ENCODE measurements around the gene PLXNA3. TPM values are rescaled to one million over a fixed set of nuclear protein-coding genes. Genes with fewer than 3 reads are reported as not detected.

The PLXNA3 gene
- total RNA-seq, 1 donor from 2014 or later: 57.2 TPM

- no peak for DNase-seq (ENCODE audit: low spot score)
These were observed 69.0 kb downstream of the PLXNA3 start for GRCh38 chrX:154526901-154527675.

Small RNAs within 50 kb of the gene (microRNA-seq; reads per million reads assigned to microRNA genes)
- not detected for gene MIR6858 (ENCODE audit: borderline number of aligned reads)

Other genes starting within 250 kb of the PLXNA3 start
- gene OPN1MW2, start 238.5 kb upstream of the PLXNA3 start, total RNA-seq: not detected
- gene OPN1MW3, start 200.7 kb upstream of the PLXNA3 start, total RNA-seq: not detected
- gene TEX28, start 163.2 kb upstream of the PLXNA3 start, total RNA-seq: not detected
- gene TKTL1, start 162.5 kb upstream of the PLXNA3 start, total RNA-seq: 0.80 TPM
- gene FLNA, start 83.6 kb upstream of the PLXNA3 start, total RNA-seq: 1,133 TPM
- 57.4 TPM for gene EMD, start 79.0 kb upstream of the PLXNA3 start, total RNA-seq
- gene RPL10, start 59.9 kb upstream of the PLXNA3 start, total RNA-seq: 2,424 TPM
- 18.9 TPM for gene DNASE1L1, start 49.0 kb upstream of the PLXNA3 start, total RNA-seq
- 32.4 TPM for gene TAFAZZIN, start 46.7 kb upstream of the PLXNA3 start, total RNA-seq
- 72.5 TPM for gene ATP6AP1, start 29.6 kb upstream of the PLXNA3 start, total RNA-seq
- 82.6 TPM for gene GDI1, start 21.1 kb upstream of the PLXNA3 start, total RNA-seq
- gene FAM50A, start 14.1 kb upstream of the PLXNA3 start, total RNA-seq: 88.3 TPM
- gene LAGE3, start 21.0 kb downstream of the PLXNA3 start, total RNA-seq: 13.6 TPM
- 29.1 TPM for gene UBL4A, start 28.3 kb downstream of the PLXNA3 start, total RNA-seq
- 30.4 TPM for gene SLC10A3, start 32.3 kb downstream of the PLXNA3 start, total RNA-seq
- gene FAM3A, start 58.0 kb downstream of the PLXNA3 start, total RNA-seq: 36.5 TPM
- 110 TPM for gene G6PD, start 88.6 kb downstream of the PLXNA3 start, total RNA-seq
- 29.8 TPM for gene IKBKG, start 89.3 kb downstream of the PLXNA3 start, total RNA-seq
- not detected for gene CTAG1A, start 126.9 kb downstream of the PLXNA3 start, total RNA-seq
- not detected for gene CTAG1B, start 161.0 kb downstream of the PLXNA3 start, total RNA-seq
- not detected for gene CTAG2, start 195.3 kb downstream of the PLXNA3 start, total RNA-seq